ENCODE measurements around the gene CTTN. TPM values are rescaled to one million over a fixed set of nuclear protein-coding genes. Genes with fewer than 3 reads are reported as not detected.
A peak's percentile ranks its signal among the peaks of the same experiment; 100 is the strongest.

The CTTN gene
- total RNA-seq, 4 donors from 2014 or later = 229 to 418 (median 295) TPM

DNA sequence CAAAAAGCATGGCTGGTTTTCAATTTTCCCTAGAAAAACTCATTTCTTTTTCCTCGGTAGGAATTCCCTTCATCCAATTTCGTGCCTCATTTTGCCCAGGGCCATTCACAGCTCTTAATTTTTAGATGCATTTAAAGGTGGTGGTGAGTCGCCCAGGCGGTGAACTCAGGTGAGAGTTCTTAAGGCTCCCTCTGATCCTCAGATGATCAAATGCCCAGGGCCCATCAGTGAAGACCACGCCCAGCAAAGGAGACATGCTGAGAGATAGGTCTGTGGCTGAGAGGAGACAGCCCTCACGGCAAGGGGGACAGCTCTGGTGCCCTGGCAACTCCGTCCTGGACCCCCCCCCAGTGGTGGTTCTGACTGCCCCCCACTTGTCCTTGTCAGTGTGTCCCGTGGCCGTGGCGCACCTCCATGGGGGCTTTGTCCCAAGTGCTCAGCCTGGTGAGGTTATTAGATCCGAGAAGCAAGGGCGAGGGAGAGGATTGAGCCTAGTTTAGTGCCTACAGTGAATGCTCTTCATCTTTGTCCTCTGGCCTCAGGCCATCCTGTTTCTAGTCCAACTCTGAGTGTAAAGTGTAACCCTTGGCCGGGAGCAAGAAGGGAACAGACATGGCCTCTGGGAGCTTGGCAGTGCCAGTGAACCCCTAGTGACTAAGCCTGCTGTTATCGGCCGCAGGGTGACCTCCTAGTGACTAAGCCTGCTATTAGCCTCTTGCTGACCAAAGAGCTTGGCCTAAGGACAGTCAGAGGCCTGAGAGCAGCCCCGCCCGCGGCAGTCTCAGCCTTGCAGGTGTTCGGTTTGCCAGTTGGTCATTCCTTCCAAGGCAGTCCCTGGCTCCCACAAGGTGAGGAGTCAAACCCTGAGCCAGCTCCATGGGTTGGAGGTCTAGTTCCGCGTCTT lies 83.5 kb downstream of the CTTN start:
- Histone ChIP-seq H3K27ac (no peak overlapping the region), H3K27me3 (no peaks in the 10 kb centered on the region), H3K4me1 (peaks cover 0 to 6% of the 10 kb centered on the region in 2 donors), H3K36me3 (no peaks in the 10 kb centered on the region), H3K9me3 (no peaks in the 10 kb centered on the region), H3K4me3 (replicated peaks in 1 of 3) (no peak overlapping the region)
- DNase-seq = peak in 1 of 2 donors; percentile 8
- intact Hi-C loops (cut with DNase I) = no loop called here
- 83 to 89% methylated on average over 21 of the region's 21 CpGs for WGBS, 2 donors
- no peak for TF ChIP-seq POLR2A (IDR thresholded peaks at IDR 0.05)
- TF ChIP-seq, protein P1, sequence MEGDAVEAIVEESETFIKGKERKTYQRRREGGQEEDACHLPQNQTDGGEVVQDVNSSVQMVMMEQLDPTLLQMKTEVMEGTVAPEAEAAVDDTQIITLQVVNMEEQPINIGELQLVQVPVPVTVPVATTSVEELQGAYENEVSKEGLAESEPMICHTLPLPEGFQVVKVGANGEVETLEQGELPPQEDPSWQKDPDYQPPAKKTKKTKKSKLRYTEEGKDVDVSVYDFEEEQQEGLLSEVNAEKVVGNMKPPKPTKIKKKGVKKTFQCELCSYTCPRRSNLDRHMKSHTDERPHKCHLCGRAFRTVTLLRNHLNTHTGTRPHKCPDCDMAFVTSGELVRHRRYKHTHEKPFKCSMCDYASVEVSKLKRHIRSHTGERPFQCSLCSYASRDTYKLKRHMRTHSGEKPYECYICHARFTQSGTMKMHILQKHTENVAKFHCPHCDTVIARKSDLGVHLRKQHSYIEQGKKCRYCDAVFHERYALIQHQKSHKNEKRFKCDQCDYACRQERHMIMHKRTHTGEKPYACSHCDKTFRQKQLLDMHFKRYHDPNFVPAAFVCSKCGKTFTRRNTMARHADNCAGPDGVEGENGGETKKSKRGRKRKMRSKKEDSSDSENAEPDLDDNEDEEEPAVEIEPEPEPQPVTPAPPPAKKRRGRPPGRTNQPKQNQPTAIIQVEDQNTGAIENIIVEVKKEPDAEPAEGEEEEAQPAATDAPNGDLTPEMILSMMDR (IDR thresholded peaks at IDR 0.05) = no peak

DNA sequence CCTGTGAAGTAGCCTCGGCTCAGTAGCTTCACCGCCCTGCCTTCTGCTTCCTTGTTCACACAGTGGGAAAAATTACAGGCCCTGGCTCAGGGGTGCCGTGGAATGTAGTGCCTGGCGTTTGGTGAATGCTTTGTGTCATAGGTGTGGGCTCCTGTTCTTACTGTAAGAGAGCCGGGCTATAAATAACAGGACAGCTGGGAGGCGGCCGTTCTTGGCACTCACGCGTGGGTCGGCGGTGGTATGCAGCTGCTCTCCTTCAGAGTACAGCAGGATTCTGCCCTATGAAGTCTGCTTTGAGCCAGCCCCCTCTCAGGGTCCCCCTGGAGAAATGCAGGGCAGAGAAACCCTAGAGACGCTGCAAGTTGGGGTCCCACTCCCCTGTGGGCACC lies 84.2 kb downstream of the CTTN start:
- H3K9me3 ChIP-seq = no peaks in the 10 kb centered on the region
- TF ChIP-seq, protein P1 (IDR thresholded peaks at IDR 0.05) = no peak
- no peak for TF ChIP-seq POLR2A (IDR thresholded peaks at IDR 0.05)
- WGBS, 2 donors = 67% methylated on average over 10 to 11 of the region's 12 CpGs
- intact Hi-C loops (cut with DNase I) = no loop called here
- H3K27ac ChIP-seq = no peak overlapping the region
- H3K4me3 ChIP-seq (replicated peaks in 1 of 3) = no peak overlapping the region
- peak in 1 of 2 donors; percentile 30 for DNase-seq
- H3K4me1 ChIP-seq = peaks cover 0 to 6% of the 10 kb centered on the region in 2 donors
- H3K27me3 ChIP-seq = no peaks in the 10 kb centered on the region
- H3K36me3 ChIP-seq = no peaks in the 10 kb centered on the region

DNA sequence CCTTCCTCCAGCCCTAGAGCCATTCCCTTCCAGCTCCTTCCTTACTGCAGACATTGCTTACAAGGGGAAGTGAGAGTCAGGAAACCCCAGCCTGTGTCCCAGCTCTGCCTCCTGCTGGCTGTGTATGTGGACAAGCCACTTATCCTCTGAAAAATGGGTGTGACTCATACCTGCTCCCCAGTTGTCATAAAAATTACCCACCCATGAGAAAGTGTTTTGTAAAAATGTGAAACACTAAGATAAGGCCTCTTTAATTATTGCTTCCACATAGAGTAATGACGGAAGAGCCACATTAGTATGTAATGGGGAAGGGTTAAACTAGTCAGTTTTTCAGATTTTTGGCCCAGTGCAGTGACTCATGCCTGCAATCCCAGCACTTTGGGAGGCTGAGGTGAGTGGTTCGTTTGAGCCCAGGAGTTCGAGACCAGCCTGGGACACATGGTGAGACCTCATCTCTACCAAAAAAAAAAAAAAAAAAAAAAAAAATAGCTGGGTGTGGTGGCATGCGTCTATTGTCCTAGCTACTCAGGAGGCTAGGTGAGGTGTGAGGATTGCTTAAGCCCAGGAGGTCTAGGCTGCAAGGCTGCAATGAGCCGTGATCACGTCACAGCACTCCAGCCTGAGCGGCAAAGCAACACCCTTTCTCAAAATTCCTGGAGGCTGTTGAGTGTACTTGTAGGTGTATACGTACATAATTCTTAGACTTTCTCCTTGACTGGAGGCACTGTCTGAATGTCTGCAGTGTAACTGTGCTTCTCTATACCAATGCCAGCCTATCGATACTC lies 84.9 kb downstream of the CTTN start:
- H3K27ac ChIP-seq = no peak overlapping the region
- peak in 1 of 2 donors; percentile 30 for DNase-seq

DNA sequence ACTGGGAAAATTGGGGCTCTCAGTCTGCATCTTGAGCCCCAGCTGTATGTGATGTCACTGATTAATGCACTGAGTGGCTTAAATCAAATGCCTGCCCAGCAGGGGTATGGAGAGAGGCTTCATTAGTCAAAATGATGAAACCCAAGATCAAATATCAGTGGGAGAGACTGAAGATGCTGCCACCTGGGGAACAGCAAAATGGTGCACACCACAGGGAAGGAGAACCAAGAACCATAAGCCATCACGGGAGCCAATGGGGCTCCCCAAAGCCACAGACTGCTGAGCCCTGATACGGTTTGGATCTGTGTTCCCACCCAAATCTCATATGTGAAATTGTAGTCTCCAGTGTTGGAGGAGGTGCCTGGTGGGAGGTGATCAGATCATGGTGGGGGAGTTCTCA lies 85.6 kb downstream of the CTTN start:
- TF ChIP-seq POLR2A (IDR thresholded peaks at IDR 0.05) = no peak
- TF ChIP-seq, protein P1 (IDR thresholded peaks at IDR 0.05) = no peak
- H3K36me3 ChIP-seq = no peaks in the 10 kb centered on the region
- peaks cover 0 to 6% of the 10 kb centered on the region in 2 donors for H3K4me1 ChIP-seq
- WGBS, 2 donors = 82 to 97% methylated on average over 2 of the region's 2 CpGs
- intact Hi-C loops (cut with DNase I) = no loop called here
- no peaks in the 10 kb centered on the region for H3K27me3 ChIP-seq
- no peaks in the 10 kb centered on the region for H3K9me3 ChIP-seq
- H3K27ac ChIP-seq = no peak overlapping the region
- no peak overlapping the region for H3K4me3 ChIP-seq (replicated peaks in 1 of 3)
- DNase-seq = no peak

More for the DNA sequence above, 84.9 kb downstream of the CTTN start:
- Histone ChIP-seq H3K4me3 (replicated peaks in 1 of 3) (no peak overlapping the region), H3K9me3 (no peaks in the 10 kb centered on the region), H3K36me3 (no peaks in the 10 kb centered on the region), H3K4me1 (peaks cover 0 to 6% of the 10 kb centered on the region in 2 donors), H3K27me3 (no peaks in the 10 kb centered on the region)
- WGBS, 2 donors = 78 to 81% methylated on average over 9 of the region's 9 CpGs
- TF ChIP-seq, protein P1 (IDR thresholded peaks at IDR 0.05) = peak in 3 of 6 experiments; percentile 14 to 32 (median 17)
- TF ChIP-seq POLR2A (IDR thresholded peaks at IDR 0.05) = no peak
- intact Hi-C loops (cut with DNase I) = no loop called here
